ENCODE results near the gene DLL4. TPM values are rescaled to one million over a fixed set of nuclear protein-coding genes. Genes with fewer than 3 reads are reported as not detected.

DLL4 gene
- polyA plus RNA-seq, 4 donors, result 5.8 to 8.3 (median 6.7) TPM

GRCh38 chr15:40906091-40906990 is 22.8 kb upstream of the DLL4 start:
- no peak for DNase-seq (ENCODE audit: low read depth in 4 of 4, low spot score in 3 of 4)

DNA sequence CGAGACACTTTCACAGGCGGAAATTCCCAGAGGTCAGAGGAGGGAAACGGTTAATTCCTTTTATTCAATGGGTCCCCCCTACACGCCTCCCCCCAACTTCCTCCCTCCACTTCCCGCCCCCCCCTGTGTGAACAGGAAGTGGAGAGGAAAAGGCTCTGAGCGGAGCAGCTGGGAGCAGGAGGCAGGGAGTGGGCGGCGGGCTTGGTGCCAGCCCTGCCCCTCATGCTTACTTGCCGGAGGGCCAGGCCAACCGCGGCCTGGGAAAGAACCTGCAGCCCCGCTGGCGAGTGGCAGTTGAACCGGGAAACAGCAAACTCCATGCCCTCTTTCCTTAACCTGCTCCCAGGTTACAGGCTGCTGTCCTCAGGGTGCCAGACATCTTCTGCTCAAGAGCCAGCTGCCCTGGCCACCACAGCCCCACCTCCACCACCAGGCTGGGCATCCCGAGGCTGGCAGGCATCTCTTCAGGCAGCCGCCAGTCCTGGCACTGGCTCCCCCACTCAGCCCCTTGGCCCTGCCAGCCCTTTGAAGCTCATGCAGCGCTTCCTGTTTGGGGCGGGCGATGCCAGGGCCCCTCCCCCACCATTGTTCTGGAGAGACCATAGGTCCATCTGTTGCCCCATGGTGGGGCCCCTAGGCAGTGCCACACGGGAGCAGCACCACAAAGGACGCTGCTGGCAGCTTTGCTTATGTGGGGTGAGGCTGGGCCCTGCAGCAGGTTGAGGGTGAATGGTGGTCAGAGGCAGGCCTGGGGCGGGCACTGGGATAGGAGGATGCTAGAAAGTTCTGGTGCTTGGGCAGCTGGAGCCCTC is 21.9 kb upstream of the DLL4 start:
- no peak for DNase-seq (ENCODE audit: low read depth in 4 of 4, low spot score in 3 of 4)

DNA sequence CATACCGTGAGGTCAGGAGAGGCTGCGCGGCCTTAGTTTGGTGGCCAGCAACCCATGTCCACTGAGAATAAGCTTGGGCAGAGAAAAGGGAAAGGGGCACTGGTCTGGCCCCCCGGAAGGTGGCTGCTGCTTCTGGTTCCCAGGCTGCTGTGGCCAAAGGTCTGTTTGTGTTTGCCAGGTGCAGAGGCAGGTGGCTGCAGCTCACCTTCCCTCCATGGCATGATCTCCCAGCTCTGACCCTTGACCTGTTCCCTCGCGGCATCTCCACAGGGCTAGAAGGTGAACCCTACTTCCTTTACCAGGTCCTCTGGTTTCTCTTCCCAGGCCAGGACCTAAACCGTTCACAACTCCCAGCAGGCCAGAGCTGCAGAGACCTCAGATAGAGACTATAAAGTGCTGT is 21.0 kb upstream of the DLL4 start:
- no peak for DNase-seq (ENCODE audit: low read depth in 4 of 4, low spot score in 3 of 4)

DNA sequence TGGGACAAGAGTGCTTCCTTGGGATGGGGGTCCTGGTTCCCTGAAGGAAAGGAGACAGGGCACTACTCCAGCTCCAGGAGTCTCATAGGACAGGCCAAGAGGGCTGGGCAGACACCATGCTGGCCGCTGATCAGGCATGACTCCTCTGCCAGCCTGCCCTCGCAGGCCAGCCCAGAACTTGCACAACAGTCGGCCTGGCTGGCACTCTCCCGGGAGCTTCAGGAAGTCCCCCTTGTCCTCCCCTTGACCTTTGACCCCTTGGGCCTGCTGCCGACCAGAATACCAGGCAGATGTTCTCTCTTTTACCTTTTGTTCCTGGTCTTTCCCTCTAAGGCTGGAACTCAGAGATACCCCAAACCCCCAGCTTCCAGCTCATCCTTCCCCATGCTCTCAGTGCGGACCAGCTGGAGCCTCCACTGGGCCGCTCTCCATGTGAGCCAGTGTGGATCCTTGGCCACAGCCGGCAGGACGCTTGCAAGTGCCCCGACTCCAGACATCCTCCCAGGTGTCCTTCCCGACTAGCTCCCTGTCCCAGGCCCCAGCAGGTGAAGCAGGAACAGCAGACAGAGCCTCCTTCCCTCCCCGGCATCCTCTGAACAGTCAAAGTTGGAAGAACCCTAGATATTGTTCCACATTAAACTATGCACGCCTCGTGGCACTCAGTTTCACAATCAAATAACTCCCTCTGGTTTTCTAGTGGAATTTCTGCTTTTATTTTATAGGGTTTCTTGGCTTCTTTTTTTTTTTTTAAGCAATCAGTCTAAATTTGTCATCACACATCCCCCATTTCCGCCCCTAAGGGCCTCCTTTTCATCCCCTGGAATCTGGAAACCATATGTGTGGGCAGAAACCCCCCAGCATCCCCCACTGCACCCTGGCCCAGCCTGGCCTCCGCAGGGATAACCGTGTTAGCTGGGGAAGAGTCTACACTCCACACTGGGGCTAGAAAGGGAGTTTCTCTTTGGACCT is 19.2 kb upstream of the DLL4 start:
- no peak for DNase-seq (ENCODE audit: low read depth in 4 of 4, low spot score in 3 of 4)

- DNase-seq (ENCODE audit: low read depth in 4 of 4, low spot score in 3 of 4), result no peak
Observed at GRCh38 chr15:40911141-40911540, 18.0 kb upstream of the DLL4 start.

DNA sequence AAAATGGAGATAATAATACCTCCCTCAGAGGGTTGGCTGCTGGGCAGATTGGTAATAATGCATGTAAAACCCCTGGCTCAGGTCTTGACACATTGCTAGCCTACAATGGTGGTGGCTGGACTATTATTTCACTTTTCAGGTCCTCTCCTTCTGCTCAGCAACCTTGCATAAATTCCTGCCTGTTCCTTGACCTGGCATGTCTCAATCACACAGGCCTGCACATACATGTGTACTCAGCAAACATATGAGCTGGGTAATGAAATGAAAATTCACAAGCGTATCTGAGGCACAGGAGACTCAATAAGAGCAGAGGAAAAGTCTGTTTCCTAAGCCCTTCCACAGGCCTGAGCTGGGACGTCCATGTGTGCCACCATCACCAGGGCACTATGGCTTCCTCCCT is 17.4 kb upstream of the DLL4 start:
- no peak for DNase-seq (ENCODE audit: low read depth in 4 of 4, low spot score in 3 of 4)

- DNase-seq (ENCODE audit: low read depth in 4 of 4, low spot score in 3 of 4), result no peak
Observed at GRCh38 chr15:40912478-40912877, 16.7 kb upstream of the DLL4 start.

GRCh38 chr15:40914013-40914412 is 15.1 kb upstream of the DLL4 start:
- no peak for DNase-seq (ENCODE audit: low read depth in 4 of 4, low spot score in 3 of 4)

DNA sequence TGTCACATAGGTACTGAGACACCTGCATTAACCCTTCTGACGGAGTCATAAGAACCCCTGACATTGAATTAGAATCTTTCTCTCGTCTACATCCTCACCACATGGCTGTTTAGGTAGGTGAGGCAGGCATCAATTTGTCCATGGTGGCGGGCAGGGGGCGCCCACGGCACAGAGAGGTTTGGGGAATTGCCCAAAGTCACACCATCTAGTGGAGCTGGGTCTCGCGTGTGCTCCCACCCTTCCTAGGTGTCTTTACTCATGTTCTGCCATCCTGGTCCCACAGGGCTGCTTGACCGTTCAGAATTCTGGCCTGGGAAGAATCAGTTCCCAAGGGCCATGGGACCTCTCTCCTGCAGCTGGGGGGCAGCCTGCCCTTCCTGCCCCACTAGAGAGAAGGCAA is 14.7 kb upstream of the DLL4 start:
- DNase-seq (ENCODE audit: low read depth in 4 of 4, low spot score in 3 of 4), result no peak

DNA sequence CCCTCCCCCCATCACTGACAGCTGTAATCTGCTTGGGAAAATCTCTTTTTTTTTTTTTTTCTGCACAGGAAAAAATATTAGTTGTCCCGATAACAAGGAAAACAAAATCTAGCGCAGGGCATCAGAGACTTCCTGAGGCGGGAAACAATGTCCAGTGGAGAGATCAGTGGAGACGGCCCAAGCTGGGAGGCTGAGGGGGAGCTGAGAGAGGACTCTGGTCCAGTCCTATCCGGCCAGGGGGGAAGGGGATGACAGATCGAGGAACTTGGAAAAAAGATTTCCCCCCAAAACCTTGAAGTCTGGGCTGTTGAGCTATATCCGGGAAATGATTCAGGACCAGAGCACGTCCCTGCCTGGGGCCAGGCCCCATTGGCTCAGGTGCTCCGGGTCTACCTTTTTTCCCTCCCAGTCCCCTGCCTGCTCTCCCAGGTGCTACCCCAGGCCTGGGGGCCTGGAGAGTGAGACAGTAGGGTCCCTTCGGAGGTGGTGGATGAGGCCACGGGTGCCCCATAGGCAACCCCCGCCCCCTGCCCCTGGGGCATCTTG is 14.0 kb upstream of the DLL4 start:
- DNase-seq (ENCODE audit: low read depth in 4 of 4, low spot score in 3 of 4), result no peak

GRCh38 chr15:40915679-40916078 is 13.5 kb upstream of the DLL4 start:
- DNase-seq (ENCODE audit: low read depth in 4 of 4, low spot score in 3 of 4), result no peak

GRCh38 chr15:40917585-40917984 is 11.6 kb upstream of the DLL4 start:
- no peak for DNase-seq (ENCODE audit: low read depth in 4 of 4, low spot score in 3 of 4)

DNA sequence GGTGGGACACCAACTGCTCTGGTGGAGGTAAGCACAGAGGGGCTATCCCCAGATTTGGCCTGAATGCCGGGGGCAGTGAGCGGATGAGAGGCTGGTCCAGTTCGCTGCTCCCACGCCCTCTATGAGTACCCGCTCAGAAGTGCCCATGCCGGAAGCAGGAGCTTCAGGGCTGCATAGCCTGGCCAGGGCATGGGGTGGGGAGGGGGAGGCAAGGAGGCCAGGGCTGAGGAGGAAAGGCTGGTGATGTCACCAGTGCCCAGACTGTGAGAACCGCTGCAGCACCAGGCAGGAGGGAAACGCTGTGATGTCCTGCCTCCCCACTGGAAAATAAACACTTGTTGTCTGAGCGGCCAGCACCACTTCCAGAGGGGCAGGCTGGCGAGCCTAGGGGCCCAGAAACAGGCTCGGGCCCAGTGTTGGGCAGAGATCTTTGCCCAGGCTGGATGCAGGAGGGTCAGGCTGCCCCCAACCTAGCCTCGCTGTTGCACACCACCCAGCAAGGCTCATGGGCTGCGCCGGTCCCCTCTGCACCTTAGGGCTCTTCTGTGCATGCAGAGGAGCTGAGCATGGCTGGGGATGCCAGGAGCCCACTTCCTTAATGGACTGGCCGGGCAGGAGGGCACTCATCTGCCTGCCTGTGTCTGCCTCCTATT is 10.9 kb upstream of the DLL4 start:
- no peak for DNase-seq (ENCODE audit: low read depth in 4 of 4, low spot score in 3 of 4)

DNA sequence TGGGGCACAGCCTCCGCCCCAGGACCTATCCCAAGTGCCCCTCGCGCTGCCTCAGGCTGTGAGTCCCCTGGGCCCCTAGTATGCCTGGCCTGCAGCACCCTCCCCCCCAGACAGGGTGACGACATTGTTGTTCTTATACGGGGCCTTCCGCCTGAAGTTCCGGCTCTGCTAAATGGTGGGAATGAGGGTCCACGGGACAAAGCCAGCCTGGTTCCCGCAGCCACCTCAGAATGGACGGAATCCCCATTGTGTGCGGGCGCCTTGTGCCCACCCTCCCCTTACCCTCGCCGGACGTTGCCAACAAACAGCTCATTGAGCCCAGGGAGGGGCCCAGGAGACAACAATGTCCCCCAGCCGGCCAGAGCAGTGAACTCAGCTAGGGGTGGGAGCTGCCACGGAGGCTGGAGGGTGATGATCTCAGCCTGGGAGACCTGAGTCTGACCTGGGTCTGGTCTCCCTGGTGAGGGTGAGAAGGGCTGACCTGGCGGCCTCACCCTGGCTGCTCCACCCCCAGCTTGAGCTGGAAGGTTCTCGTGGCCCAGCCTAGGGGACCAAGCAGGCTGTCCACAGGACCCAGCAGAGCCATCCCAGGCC is 10.2 kb upstream of the DLL4 start:
- no peak for DNase-seq (ENCODE audit: low read depth in 4 of 4, low spot score in 3 of 4)

DNA sequence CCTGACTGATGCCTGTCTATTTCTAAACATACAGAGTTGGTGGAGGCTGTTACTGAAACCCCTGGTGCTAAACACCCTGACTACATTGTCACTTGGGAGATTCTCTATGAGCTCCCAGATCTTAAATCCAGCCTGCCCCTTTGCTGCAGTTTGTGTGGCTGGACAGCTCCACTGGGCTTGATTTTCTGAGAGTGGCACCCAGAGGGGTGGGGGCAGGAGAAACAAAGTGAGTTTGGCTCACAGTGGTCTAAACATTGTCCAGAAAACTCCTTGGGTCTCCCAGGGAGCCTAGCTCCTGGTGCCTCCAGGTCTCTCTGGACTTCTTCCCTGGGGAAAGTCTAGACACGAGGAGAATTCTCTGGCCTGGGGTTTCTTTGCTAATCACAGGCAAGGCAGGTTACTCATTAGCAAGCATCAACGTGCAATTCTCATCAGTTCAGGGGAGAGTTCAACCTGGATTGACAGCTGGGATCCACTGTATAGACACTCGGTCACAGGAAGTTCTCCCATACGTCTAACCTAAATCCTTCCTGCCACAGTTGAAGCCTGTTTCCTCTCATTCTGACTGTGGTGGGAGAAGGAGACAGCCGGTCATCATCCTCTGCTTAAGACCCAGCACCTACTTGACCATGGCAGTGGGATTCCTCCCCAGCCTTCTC is 7.1 kb upstream of the DLL4 start:
- DNase-seq (ENCODE audit: low read depth in 4 of 4, low spot score in 3 of 4), result no peak

- no peak for DNase-seq (ENCODE audit: low read depth in 4 of 4, low spot score in 3 of 4)
Observed at GRCh38 chr15:40922608-40923005, 6.5 kb upstream of the DLL4 start.

DNA sequence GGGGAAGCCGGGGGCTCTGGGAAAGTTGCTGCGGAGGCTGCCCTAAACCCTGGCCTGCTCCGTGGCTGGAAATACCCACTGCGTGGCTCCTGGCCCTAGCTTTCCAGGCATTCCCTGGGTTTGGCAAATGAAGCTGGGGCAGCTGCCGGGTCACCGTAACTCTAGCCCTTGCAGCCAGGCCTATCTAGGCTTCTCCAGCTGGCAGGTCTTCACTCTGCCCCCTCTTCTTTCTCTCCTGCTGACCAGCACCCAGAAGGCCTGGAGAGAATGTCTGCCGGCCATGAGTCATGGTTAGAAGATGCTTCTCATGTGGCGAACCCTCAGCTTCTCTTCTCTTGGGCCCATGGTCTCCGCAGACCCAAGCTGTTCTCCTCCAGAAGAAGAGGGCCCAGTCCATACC is 5.6 kb upstream of the DLL4 start:
- DNase-seq (ENCODE audit: low read depth in 4 of 4, low spot score in 3 of 4), result no peak

GRCh38 chr15:40925495-40925862 is 3.7 kb upstream of the DLL4 start:
- DNase-seq (ENCODE audit: low read depth in 4 of 4, low spot score in 3 of 4), result no peak
